ENCODE data around the gene HBB. TPM values are rescaled to one million over a fixed set of nuclear protein-coding genes. Genes with fewer than 3 reads are reported as not detected.

Gene HBB
- total RNA-seq, 4 donors from 2014 or later: 1.1 to 2.0 TPM; not detected in 2

GRCh38 chr11:5247472-5248192 lies 20.8 kb upstream of the HBB start:
- intact Hi-C loops (cut with DNase I; ENCODE audit: low total_unique reads): no loop called here
- no peak overlapping the region for H3K27ac ChIP-seq
- no peaks in the 10 kb centered on the region for H3K27me3 ChIP-seq
- in situ Hi-C loops (cut with MboI; ENCODE audit: low pct_ligation_motif_present in 1 of 4, low pct_unique_long_range_greater_than_20kb in 1 of 4, low sequenced_read_pairs in 3 of 4): no loop called here
- H3K9me3 ChIP-seq: no peaks in the 10 kb centered on the region
- TF ChIP-seq POLR2A (IDR thresholded peaks at IDR 0.05): no peak
- TF ChIP-seq POLR2AphosphoS5 (IDR thresholded peaks at IDR 0.05): no peak
- TF ChIP-seq EP300 (IDR thresholded peaks at IDR 0.05; ENCODE audit: low read depth): no peak
- TF ChIP-seq CTCF (IDR thresholded peaks at IDR 0.05): no peak
- no peaks in the 10 kb centered on the region for H3K36me3 ChIP-seq
- no peaks in the 10 kb centered on the region for H3K4me1 ChIP-seq
- WGBS, 2 donors (ENCODE audit: low coverage in 1 of 2): 78 to 90% methylated on average over 3 of the region's 3 CpGs
- DNase-seq: no peak
- H3K4me3 ChIP-seq: no peak overlapping the region

DNA sequence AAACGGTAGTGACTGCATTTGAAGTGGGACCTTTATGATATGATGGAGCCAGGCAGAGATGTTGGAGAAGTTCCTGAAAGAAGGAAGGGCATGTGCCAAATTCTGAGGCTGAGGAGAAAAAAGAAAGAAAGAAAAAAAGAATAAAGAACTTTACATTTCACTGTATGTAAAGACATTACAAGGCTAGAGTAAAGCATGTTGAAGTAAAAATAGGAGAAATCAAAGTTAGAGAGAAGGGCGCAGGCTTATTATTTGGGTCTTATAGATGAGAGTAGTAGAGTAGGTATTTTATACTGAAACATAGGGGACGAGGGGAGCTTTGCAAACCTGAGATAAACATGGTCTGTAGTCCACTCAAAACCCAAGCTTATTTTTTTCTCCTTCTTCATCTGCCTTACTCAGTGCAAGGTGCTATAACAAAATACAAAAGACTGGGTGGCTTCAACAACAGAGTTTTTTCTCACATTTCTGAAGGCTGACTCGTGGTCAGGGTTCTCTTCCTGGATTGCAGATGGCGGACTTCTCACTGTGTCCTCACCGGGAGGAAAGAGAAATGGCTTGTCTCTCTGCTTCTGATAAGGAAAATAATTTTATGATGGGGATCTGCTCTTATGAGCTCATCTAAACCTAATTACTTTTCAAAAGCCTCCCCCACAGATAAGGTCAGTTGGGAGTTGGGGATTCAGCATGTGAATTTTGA lies 20.1 kb upstream of the HBB start:
- no peak for DNase-seq
- in situ Hi-C loops (cut with MboI; ENCODE audit: low pct_ligation_motif_present in 1 of 4, low pct_unique_long_range_greater_than_20kb in 1 of 4, low sequenced_read_pairs in 3 of 4): no loop called here
- Histone ChIP-seq H3K27ac (no peak overlapping the region), H3K4me3 (no peak overlapping the region), H3K9me3 (no peaks in the 10 kb centered on the region), H3K27me3 (no peaks in the 10 kb centered on the region), H3K4me1 (no peaks in the 10 kb centered on the region), H3K36me3 (no peaks in the 10 kb centered on the region)
- TF ChIP-seq CTCF (IDR thresholded peaks at IDR 0.05) (no peak), POLR2AphosphoS5 (IDR thresholded peaks at IDR 0.05) (no peak), POLR2A (IDR thresholded peaks at IDR 0.05) (no peak), EP300 (IDR thresholded peaks at IDR 0.05; ENCODE audit: low read depth) (no peak)
- 56 to 60% methylated on average over 6 of the region's 6 CpGs for WGBS, 2 donors (ENCODE audit: low coverage in 1 of 2)
- intact Hi-C loops (cut with DNase I; ENCODE audit: low total_unique reads): no loop called here

DNA sequence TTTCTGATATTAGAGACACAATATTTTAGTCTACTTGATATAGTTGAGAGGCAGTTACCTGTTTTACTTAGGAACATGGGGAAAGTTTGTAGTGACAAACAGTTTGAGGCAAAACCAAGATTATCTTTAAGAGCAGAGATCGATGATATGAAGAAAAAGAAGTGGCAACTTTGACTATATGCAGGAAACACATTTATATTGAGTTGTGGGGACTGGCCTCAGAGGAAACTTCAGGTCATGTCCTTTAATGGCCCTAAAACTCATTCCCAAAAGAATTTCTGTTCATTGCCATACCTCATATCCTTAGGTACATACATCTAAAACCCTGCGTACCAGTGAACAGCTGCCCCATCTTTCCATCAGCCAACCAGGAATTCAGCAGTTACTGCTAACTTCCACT lies 18.3 kb upstream of the HBB start:
- H3K4me3 ChIP-seq: no peak overlapping the region
- no peaks in the 10 kb centered on the region for H3K36me3 ChIP-seq
- 76 to 88% methylated on average over 2 of the region's 2 CpGs for WGBS, 2 donors (ENCODE audit: low coverage in 1 of 2)
- DNase-seq: no peak
- intact Hi-C loops (cut with DNase I; ENCODE audit: low total_unique reads) (no loop called here), in situ Hi-C loops (cut with MboI; ENCODE audit: low pct_ligation_motif_present in 1 of 4, low pct_unique_long_range_greater_than_20kb in 1 of 4, low sequenced_read_pairs in 3 of 4) (no loop called here)
- H3K9me3 ChIP-seq: no peaks in the 10 kb centered on the region
- no peak overlapping the region for H3K27ac ChIP-seq
- H3K4me1 ChIP-seq: no peaks in the 10 kb centered on the region
- TF ChIP-seq POLR2A (IDR thresholded peaks at IDR 0.05): no peak
- TF ChIP-seq EP300 (IDR thresholded peaks at IDR 0.05; ENCODE audit: low read depth): no peak
- no peak for TF ChIP-seq CTCF (IDR thresholded peaks at IDR 0.05)
- no peak for TF ChIP-seq POLR2AphosphoS5 (IDR thresholded peaks at IDR 0.05)
- H3K27me3 ChIP-seq: no peaks in the 10 kb centered on the region

DNA sequence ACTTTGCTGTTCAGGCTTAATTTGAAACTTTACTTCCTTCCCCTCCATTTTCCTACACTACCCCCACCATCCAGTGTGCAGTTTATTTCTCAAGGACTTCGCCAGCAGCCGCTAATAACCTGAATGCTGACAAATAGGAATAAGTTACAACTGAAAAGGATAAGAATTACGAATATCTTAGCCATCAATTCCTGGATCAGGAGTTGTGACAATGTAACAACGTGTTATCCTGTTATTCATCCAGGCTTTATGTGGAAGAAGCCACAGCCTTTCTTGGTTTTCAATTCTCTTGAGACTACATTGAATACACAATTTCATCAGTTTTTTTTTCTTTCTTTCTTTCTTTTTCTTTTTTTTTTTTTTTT lies 16.9 kb upstream of the HBB start:
- Histone ChIP-seq H3K36me3 (no peaks in the 10 kb centered on the region), H3K27ac (no peak overlapping the region), H3K4me3 (no peak overlapping the region), H3K9me3 (no peaks in the 10 kb centered on the region), H3K27me3 (no peaks in the 10 kb centered on the region), H3K4me1 (no peaks in the 10 kb centered on the region)
- TF ChIP-seq CTCF (IDR thresholded peaks at IDR 0.05): no peak
- intact Hi-C loops (cut with DNase I; ENCODE audit: low total_unique reads) (no loop called here), in situ Hi-C loops (cut with MboI; ENCODE audit: low pct_ligation_motif_present in 1 of 4, low pct_unique_long_range_greater_than_20kb in 1 of 4, low sequenced_read_pairs in 3 of 4) (no loop called here)
- 70 to 78% methylated on average over 2 to 4 of the region's 4 CpGs for WGBS, 2 donors (ENCODE audit: low coverage in 1 of 2)
- DNase-seq: no peak

Data from transverse colon (tissue), 4 donors.